Activated naive CD4-positive, alpha-beta T cell treated with anti-CD3 and anti-CD28 coated beads for 36 hours (primary cell): ENCODE measurements around the gene FKBP14. TPM values are rescaled to one million over a fixed set of nuclear protein-coding genes. Genes with fewer than 3 reads are reported as not detected.

ENCODE experiments used
- CTCF ChIA-PET: fragments of 350-600 bp; sonication (Branson Sonifier 250); formaldehyde crosslinking; loops from one replicate; lab custom pipeline; 2021; ENCODE audit warnings: antibody characterized with exemption; lab: Charles Lee
- DNase-seq: peaks from one replicate; pipeline ENCODE4 v3.0.0-alpha.2; 2020
- H3K27ac Mint-ChIP-seq: one replicate; pipeline ENCODE4 v1.8.0; 2021; ENCODE audit warnings: mild to moderate bottlenecking, mixed read lengths
- H3K27me3 Mint-ChIP-seq: one replicate; pipeline ENCODE4 v1.8.0; 2021; ENCODE audit warnings: low read depth, mixed read lengths
- H3K36me3 Mint-ChIP-seq: one replicate; pipeline ENCODE4 v1.8.0; 2021; ENCODE audit warnings: low read depth, mixed read lengths
- H3K4me1 Mint-ChIP-seq: one replicate; pipeline ENCODE4 v1.8.0; 2021; ENCODE audit warnings: low read depth, mixed read lengths
- H3K4me3 Mint-ChIP-seq: one replicate; pipeline ENCODE4 v1.8.0; 2021; ENCODE audit warnings: mild to moderate bottlenecking, moderate library complexity, mixed read lengths
- H3K9me3 Mint-ChIP-seq: one replicate; pipeline ENCODE4 v1.8.0; 2021; ENCODE audit warnings: mixed read lengths
- intact Hi-C: fragments of 100-400 bp; cut with micrococcal nuclease; formaldehyde crosslinking; loops from one replicate; pipeline ENCODE4 v1.15.1; 2023
- total RNA-seq, 2 experiments: library from RNA; stranded (reverse); gene quantifications; one replicate each; pipeline ENCODE4 v1.2.3, GENCODE V29; 2021

Gene FKBP14
- total RNA-seq, 2 experiments from 2014 or later, result 4.7 to 5.2 TPM

DNA sequence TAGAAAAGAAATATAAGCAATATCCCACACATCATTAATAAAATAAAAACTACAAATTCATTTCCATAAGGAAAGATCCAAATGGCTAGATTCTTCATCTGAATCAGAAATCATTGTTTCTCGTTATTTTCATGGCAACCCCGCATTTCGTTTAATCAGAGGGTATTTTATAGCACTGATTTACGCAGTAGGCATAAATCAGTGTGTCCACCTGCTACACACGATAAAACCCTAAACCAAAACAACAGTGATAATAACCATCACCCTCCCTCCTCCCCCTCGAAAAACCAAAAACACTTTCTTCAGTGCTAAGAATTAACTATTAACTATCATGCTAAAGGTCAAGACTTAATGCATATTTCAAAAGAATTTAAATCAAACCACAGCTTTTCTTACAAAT lies 16.5 kb downstream of the FKBP14 start:
- Mint-ChIP-seq H3K27ac (no peak overlapping the region), H3K4me3 (no peak overlapping the region), H3K9me3 (no peaks in the 10 kb centered on the region), H3K36me3 (peaks cover 5% of the 10 kb centered on the region), H3K4me1 (no peaks in the 10 kb centered on the region), H3K27me3 (no peaks in the 10 kb centered on the region)
- CTCF ChIA-PET, result no interaction called here
- no peak for DNase-seq
- intact Hi-C loops, result no loop called here

- CTCF ChIA-PET, result interaction anchor here (0.6 to 0.8 kb wide), 2 partner anchors 22 to 209 kb away, joined by 3 to 4 read pairs; partner anchors contain the start of gene PLEKHA8
- no peak overlapping the region for H3K27ac Mint-ChIP-seq
- H3K4me3 Mint-ChIP-seq, result no peak overlapping the region
- no peak for DNase-seq
- intact Hi-C loops, result no loop called here
- H3K36me3 Mint-ChIP-seq, result no peaks in the 10 kb centered on the region
- no peaks in the 10 kb centered on the region for H3K9me3 Mint-ChIP-seq
- peaks cover 8% of the 10 kb centered on the region for H3K27me3 Mint-ChIP-seq
- H3K4me1 Mint-ChIP-seq, result no peaks in the 10 kb centered on the region
Observed at GRCh38 chr7:30005464-30005863, 21.0 kb downstream of the FKBP14 start.

- intact Hi-C loops, result no loop called here
- Mint-ChIP-seq H3K4me1 (no peaks in the 10 kb centered on the region), H3K4me3 (no peak overlapping the region), H3K36me3 (no peaks in the 10 kb centered on the region), H3K27ac (no peak overlapping the region), H3K9me3 (no peaks in the 10 kb centered on the region), H3K27me3 (peaks cover 21% of the 10 kb centered on the region)
- no peak for DNase-seq
- CTCF ChIA-PET, result no interaction called here
Observed at GRCh38 chr7:30003098-30003497, 23.4 kb downstream of the FKBP14 start.

DNA sequence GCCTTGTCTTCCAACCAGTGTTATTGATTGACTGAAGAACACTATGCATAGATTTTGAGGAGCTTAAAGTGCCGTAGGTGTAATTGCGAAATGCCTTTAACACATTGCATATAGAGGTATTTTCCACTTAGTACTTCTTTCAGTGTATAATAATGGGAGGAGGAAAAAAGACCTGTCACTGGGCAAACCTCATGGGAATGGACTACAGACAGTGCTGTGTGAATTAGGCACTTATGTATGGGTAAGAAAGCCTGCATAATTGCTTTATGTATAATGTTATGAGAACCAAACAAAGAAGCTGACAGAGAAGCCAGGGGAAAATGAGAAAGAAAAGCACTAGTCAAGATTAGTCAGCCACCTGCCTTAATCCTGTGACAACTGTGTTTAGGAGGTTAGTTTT lies 24.5 kb downstream of the FKBP14 start:
- DNase-seq, result no peak
- intact Hi-C loops, result no loop called here
- CTCF ChIA-PET, result no interaction called here
- peaks cover 3% of the 10 kb centered on the region for H3K9me3 Mint-ChIP-seq
- H3K4me1 Mint-ChIP-seq, result no peaks in the 10 kb centered on the region
- no peak overlapping the region for H3K27ac Mint-ChIP-seq
- H3K36me3 Mint-ChIP-seq, result no peaks in the 10 kb centered on the region
- no peak overlapping the region for H3K4me3 Mint-ChIP-seq
- peaks cover 29% of the 10 kb centered on the region for H3K27me3 Mint-ChIP-seq

- no peak for DNase-seq
- CTCF ChIA-PET, result no interaction called here
- Mint-ChIP-seq H3K9me3 (peaks cover 10% of the 10 kb centered on the region), H3K27ac (no peak overlapping the region), H3K27me3 (peaks cover 39% of the 10 kb centered on the region), H3K4me3 (no peak overlapping the region), H3K4me1 (no peaks in the 10 kb centered on the region), H3K36me3 (no peaks in the 10 kb centered on the region)
- intact Hi-C loops, result no loop called here
Observed at GRCh38 chr7:29998489-29998888, 28.0 kb downstream of the FKBP14 start.

- Mint-ChIP-seq H3K27ac (no peak overlapping the region), H3K4me1 (no peaks in the 10 kb centered on the region), H3K27me3 (peaks cover 45% of the 10 kb centered on the region), H3K9me3 (peaks cover 15% of the 10 kb centered on the region), H3K36me3 (no peaks in the 10 kb centered on the region), H3K4me3 (no peak overlapping the region)
- CTCF ChIA-PET, result no interaction called here
- intact Hi-C loops, result no loop called here
- DNase-seq, result no peak
Observed at GRCh38 chr7:29996321-29996720, 30.2 kb downstream of the FKBP14 start.

GRCh38 chr7:29995652-29996051 lies 30.9 kb downstream of the FKBP14 start:
- Mint-ChIP-seq H3K27ac (no peak overlapping the region), H3K36me3 (no peaks in the 10 kb centered on the region), H3K27me3 (peaks cover 47% of the 10 kb centered on the region), H3K9me3 (peaks cover 15% of the 10 kb centered on the region), H3K4me1 (no peaks in the 10 kb centered on the region), H3K4me3 (no peak overlapping the region)
- intact Hi-C loops, result no loop called here
- DNase-seq, result no peak
- CTCF ChIA-PET, result no interaction called here

DNA sequence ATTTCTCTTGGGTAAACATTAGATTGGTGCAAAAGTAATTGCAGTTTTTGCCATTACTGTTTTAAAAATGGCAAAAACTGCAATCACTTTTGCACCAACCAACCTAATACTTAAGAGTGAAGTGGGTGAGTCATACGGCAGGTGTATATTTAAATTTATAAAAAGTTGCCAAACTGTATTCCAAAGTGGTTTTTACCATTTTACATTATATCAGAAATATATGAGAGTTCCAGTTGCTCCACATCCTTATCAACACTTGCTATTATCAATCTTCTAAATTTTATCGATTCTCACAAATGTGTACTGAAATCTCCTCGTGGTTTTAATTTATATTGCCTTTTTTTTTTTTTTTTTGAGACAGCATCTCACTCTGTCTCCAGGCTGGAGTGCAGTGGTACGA lies 33.4 kb downstream of the FKBP14 start:
- intact Hi-C loops, result no loop called here
- Mint-ChIP-seq H3K27me3 (peaks cover 47% of the 10 kb centered on the region), H3K4me1 (peaks cover 6% of the 10 kb centered on the region), H3K4me3 (no peak overlapping the region), H3K36me3 (no peaks in the 10 kb centered on the region), H3K27ac (no peak overlapping the region), H3K9me3 (peaks cover 15% of the 10 kb centered on the region)
- CTCF ChIA-PET, result no interaction called here
- no peak for DNase-seq

GRCh38 chr7:29991937-29992336 lies 34.6 kb downstream of the FKBP14 start:
- CTCF ChIA-PET, result interaction anchor here (1.2 kb wide), 1 partner anchor 11 kb away, joined by 5 read pairs; no protein-coding TSS in a partner anchor
- H3K4me1 Mint-ChIP-seq, result peaks cover 9% of the 10 kb centered on the region
- H3K27me3 Mint-ChIP-seq, result peaks cover 48% of the 10 kb centered on the region
- no peak overlapping the region for H3K4me3 Mint-ChIP-seq
- peaks cover 13% of the 10 kb centered on the region for H3K9me3 Mint-ChIP-seq
- DNase-seq, result no peak
- intact Hi-C loops, result no loop called here
- no peak overlapping the region for H3K27ac Mint-ChIP-seq
- no peaks in the 10 kb centered on the region for H3K36me3 Mint-ChIP-seq

- Mint-ChIP-seq H3K27me3 (peaks cover 45% of the 10 kb centered on the region), H3K9me3 (peaks cover 8% of the 10 kb centered on the region), H3K4me1 (peaks cover 9% of the 10 kb centered on the region), H3K4me3 (no peak overlapping the region), H3K36me3 (no peaks in the 10 kb centered on the region), H3K27ac (no peak overlapping the region)
- intact Hi-C loops, result no loop called here
- DNase-seq, result no peak
- CTCF ChIA-PET, result no interaction called here
Observed at GRCh38 chr7:29990931-29991330, 35.6 kb downstream of the FKBP14 start.

- Mint-ChIP-seq H3K36me3 (no peaks in the 10 kb centered on the region), H3K9me3 (peaks cover 8% of the 10 kb centered on the region), H3K27me3 (peaks cover 46% of the 10 kb centered on the region), H3K4me3 (peak within 1 kb of the TSS; percentile 72), H3K27ac (no peak within 1 kb of the TSS), H3K4me1 (peaks cover 9% of the 10 kb centered on the region)
- CTCF ChIA-PET, result no interaction called here
- intact Hi-C loops, result loop anchor here (1.0 kb wide), 1 partner anchor 37 kb away; the partner anchor contains the start of gene FKBP14
- peak; percentile 23 for DNase-seq
Observed at GRCh38 chr7:29989257-29989995, 37.1 kb downstream of the FKBP14 start, which contains the start of gene SCRN1. SCRN1 (minus strand) TSS chr7:29989801; CDS start chr7:29969067, 20,734 bp downstream.

- intact Hi-C loops, result loop anchor here (1.0 kb wide), 1 partner anchor 38 kb away; the partner anchor contains the start of gene FKBP14
- CTCF ChIA-PET, result interaction anchor here (0.7 kb wide), 1 partner anchor 11 kb away, joined by 4 read pairs; no protein-coding TSS in a partner anchor
- peaks cover 45% of the 10 kb centered on the region for H3K27me3 Mint-ChIP-seq
- peaks cover 9% of the 10 kb centered on the region for H3K4me1 Mint-ChIP-seq
- peak; percentile 21 for DNase-seq
- peak overlapping the region; percentile 72 for H3K4me3 Mint-ChIP-seq
- H3K27ac Mint-ChIP-seq, result no peak overlapping the region
- H3K36me3 Mint-ChIP-seq, result no peaks in the 10 kb centered on the region
- peaks cover 5% of the 10 kb centered on the region for H3K9me3 Mint-ChIP-seq
Observed at GRCh38 chr7:29988424-29989256, 37.9 kb downstream of the FKBP14 start.
